Tibial artery (tissue), 4 donors: ENCODE results near the gene UPK2.

Source experiments
- DNase-seq, 2 donors: peaks; one replicate each; pipeline ENCODE4 v3.0.0-alpha.2; 2019
- H3K27ac ChIP-seq, 2 donors: fragments of 200-600 bp; sonication (generic) in 1 of 2; 1 replicate in 1 of 2; 2 replicates in 1 of 2; pipeline ENCODE4 v1.5.1; 2018 to 2019; ENCODE audit warnings: mild to moderate bottlenecking in 1 of 2
- H3K27me3 ChIP-seq, 2 donors: fragments of 200-600 bp; sonication (generic) in 1 of 2; one replicate each; pipeline versions ENCODE4 v1.5.1 to v1.6.0; 2016 to 2019
- H3K36me3 ChIP-seq, 3 donors: fragments of 200-600 bp; sonication (generic) in 2 of 3; one replicate each; pipeline ENCODE4 v1.5.1; 2016 to 2019; ENCODE audit warnings: mild to moderate bottlenecking in 2 of 3
- H3K4me1 ChIP-seq, 4 donors: fragments of 200-600 bp; sonication (generic) in 2 of 4; 1 replicate in 3 of 4; 2 replicates in 1 of 4; pipeline ENCODE4 v1.5.1; 2016 to 2019
- H3K4me3 ChIP-seq, 2 donors: fragments of 200-600 bp; sonication (generic) in 1 of 2; 1 replicate in 1 of 2; 2 replicates in 1 of 2; pipeline ENCODE4 v1.5.1; 2018 to 2019; ENCODE audit warnings: mild to moderate bottlenecking in 2 of 2
- H3K9me3 ChIP-seq, 3 donors: fragments of 200-600 bp; sonication (generic) in 1 of 3; one replicate each; pipeline ENCODE4 v1.5.1; 2016 to 2019
- intact Hi-C: fragments of 100-400 bp; cut with DNase I; formaldehyde crosslinking; loops from one replicate; pipeline ENCODE4 v1.15.0; 2023; ENCODE audit warnings: low total_unique reads
- TF ChIP-seq, protein P1 (sequence below), 2 experiments: fragments of 200-600 bp in 1 of 2; fragments of 450-650 bp in 1 of 2; IDR thresholded peaks; one replicate each; pipeline ENCODE4 v1.5.1; 2017 to 2019; ENCODE audit warnings: antibody characterized with exemption in 2 of 2, mild to moderate bottlenecking in 1 of 2, moderate library complexity in 1 of 2

The UPK2 gene

DNA sequence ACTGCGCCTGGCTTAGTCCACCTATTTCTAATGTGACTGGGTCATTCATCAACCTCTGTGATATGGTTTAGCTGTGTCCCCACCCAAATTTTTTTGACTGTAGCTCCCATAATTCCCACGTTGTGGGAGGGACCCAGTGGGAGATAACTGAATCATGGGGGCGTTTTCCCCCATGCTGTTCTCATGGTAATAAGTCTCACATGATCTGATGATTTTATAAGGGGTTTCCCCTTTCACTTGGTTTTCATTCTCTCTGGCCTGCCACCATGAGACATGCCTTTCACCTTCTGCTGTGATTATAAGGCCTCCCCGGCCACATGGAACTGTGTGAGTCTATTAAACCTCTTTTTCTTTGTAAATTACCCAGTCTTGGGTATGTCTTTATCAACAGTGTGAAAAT, 50.6 kb downstream of the UPK2 start:
- Histone ChIP-seq H3K9me3 (no peaks in the 10 kb centered on the region), H3K4me3 (no peak overlapping the region), H3K27ac (no peak overlapping the region), H3K4me1 (no peaks in the 10 kb centered on the region), H3K27me3 (no peaks in the 10 kb centered on the region), H3K36me3 (peaks cover 50 to 99% (median 71%) of the 10 kb centered on the region in 3 donors)
- TF ChIP-seq, protein P1, sequence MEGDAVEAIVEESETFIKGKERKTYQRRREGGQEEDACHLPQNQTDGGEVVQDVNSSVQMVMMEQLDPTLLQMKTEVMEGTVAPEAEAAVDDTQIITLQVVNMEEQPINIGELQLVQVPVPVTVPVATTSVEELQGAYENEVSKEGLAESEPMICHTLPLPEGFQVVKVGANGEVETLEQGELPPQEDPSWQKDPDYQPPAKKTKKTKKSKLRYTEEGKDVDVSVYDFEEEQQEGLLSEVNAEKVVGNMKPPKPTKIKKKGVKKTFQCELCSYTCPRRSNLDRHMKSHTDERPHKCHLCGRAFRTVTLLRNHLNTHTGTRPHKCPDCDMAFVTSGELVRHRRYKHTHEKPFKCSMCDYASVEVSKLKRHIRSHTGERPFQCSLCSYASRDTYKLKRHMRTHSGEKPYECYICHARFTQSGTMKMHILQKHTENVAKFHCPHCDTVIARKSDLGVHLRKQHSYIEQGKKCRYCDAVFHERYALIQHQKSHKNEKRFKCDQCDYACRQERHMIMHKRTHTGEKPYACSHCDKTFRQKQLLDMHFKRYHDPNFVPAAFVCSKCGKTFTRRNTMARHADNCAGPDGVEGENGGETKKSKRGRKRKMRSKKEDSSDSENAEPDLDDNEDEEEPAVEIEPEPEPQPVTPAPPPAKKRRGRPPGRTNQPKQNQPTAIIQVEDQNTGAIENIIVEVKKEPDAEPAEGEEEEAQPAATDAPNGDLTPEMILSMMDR (IDR thresholded peaks at IDR 0.05): no peak
- intact Hi-C loops: no loop called here
- DNase-seq: no peak
